ENCODE measurements around the gene ADAMTS7.
"Not testable (repeated sequence)": the region's sequence is repeated elsewhere in the genome, so short reads cannot be mapped to it uniquely, and the experiment has no call there.

Gene ADAMTS7

GRCh38 chr15:78777953-78778345 lies 33.3 kb downstream of the ADAMTS7 start:
- not testable (repeated sequence) for DNase-seq

GRCh38 chr15:78777290-78777952 lies 33.8 kb downstream of the ADAMTS7 start:
- not testable (repeated sequence) for DNase-seq

GRCh38 chr15:78776046-78776925 lies 35.0 kb downstream of the ADAMTS7 start:
- not testable (repeated sequence) for DNase-seq

- no peak for DNase-seq
These were observed 35.8 kb downstream of the ADAMTS7 start for GRCh38 chr15:78775472-78775871.

- not testable (repeated sequence) for DNase-seq
These were observed 36.7 kb downstream of the ADAMTS7 start for GRCh38 chr15:78774451-78774990.

- DNase-seq, result not testable (repeated sequence)
These were observed 37.4 kb downstream of the ADAMTS7 start for GRCh38 chr15:78773765-78774450.

GRCh38 chr15:78772738-78773137 lies 38.5 kb downstream of the ADAMTS7 start:
- no peak for DNase-seq

GRCh38 chr15:78771436-78772000 lies 39.7 kb downstream of the ADAMTS7 start:
- DNase-seq, result not testable (repeated sequence)

- DNase-seq, result not testable (repeated sequence)
These were observed 40.2 kb downstream of the ADAMTS7 start for GRCh38 chr15:78771020-78771419.

GRCh38 chr15:78769473-78770225 lies 41.6 kb downstream of the ADAMTS7 start:
- not testable (repeated sequence) for DNase-seq

GRCh38 chr15:78768531-78769408 lies 42.5 kb downstream of the ADAMTS7 start:
- DNase-seq, result no peak

GRCh38 chr15:78768096-78768495 lies 43.2 kb downstream of the ADAMTS7 start:
- DNase-seq, result no peak

GRCh38 chr15:78767331-78767951 lies 43.8 kb downstream of the ADAMTS7 start:
- no peak for DNase-seq

- not testable (repeated sequence) for DNase-seq
These were observed 44.6 kb downstream of the ADAMTS7 start for GRCh38 chr15:78766641-78767071.

- DNase-seq, result no peak
These were observed 45.2 kb downstream of the ADAMTS7 start for GRCh38 chr15:78766041-78766440.

- DNase-seq, result not testable (repeated sequence)
These were observed 46.0 kb downstream of the ADAMTS7 start for GRCh38 chr15:78765154-78765860.

- DNase-seq, result not testable (repeated sequence)
These were observed 46.7 kb downstream of the ADAMTS7 start for GRCh38 chr15:78764340-78765153.

- no peak for DNase-seq
These were observed 47.4 kb downstream of the ADAMTS7 start for GRCh38 chr15:78763796-78764241.

Measured in NCI-H1048 (cell line).